IMR-90 (cell line): ENCODE measurements around the gene ETFA. TPM values are rescaled to one million over a fixed set of nuclear protein-coding genes. Genes with fewer than 3 reads are reported as not detected.

Experiments
- ATAC-seq: fragments of 200-7000 bp; cut with Tn5 transposase; 2 replicates; pipeline ENCODE4 v1.9.1; 2020; ENCODE audit warnings: low read depth, mild to moderate bottlenecking, moderate library complexity
- BruUV-seq: library from RNA; stranded (reverse); fragments of 400-500 nt; replicated peaks from 2 replicates; lab custom pipeline; 2021; lab: Mats Ljungman, UMichigan
- CTCF ChIA-PET: fragments of 300-600 bp; formaldehyde crosslinking; extraction: SDS; loops from one replicate; lab custom pipeline; 2021; ENCODE audit warnings: antibody characterized with exemption; lab: Yijun Ruan, JAX
- POLR2A ChIA-PET: fragments of 300-600 bp; sonication (Branson Sonifier 250); formaldehyde crosslinking; loops from one replicate; lab custom pipeline; 2022; ENCODE audit warnings: antibody characterized with exemption; ENCODE audit not compliant: unreplicated experiment; lab: Charles Lee
- DNase-seq: peaks from one replicate; pipeline ENCODE4 v3.0.0; 2013
- H2AFZ ChIP-seq: replicated peaks from 2 replicates; pipeline ENCODE3; 2013; ENCODE audit warnings: low read length, mild to moderate bottlenecking; ENCODE audit not compliant: poor library complexity
- H2AK5ac ChIP-seq: 2 replicates; pipeline ENCODE4 v1.6.1; 2013; ENCODE audit warnings: low read depth, low read length, inconsistent platforms
- H2AK9ac ChIP-seq: replicated peaks from 2 replicates; pipeline ENCODE3; 2013; ENCODE audit warnings: mild to moderate bottlenecking, low read depth, low read length, moderate library complexity; ENCODE audit not compliant: poor library complexity
- H2BK120ac ChIP-seq: 2 replicates; pipeline ENCODE4 v1.6.1; 2013; ENCODE audit warnings: low read depth, low read length, inconsistent platforms
- H2BK15ac ChIP-seq: 3 replicates; pipeline ENCODE4 v1.6.1; 2013; ENCODE audit warnings: low read depth, low read length, inconsistent platforms
- H2BK20ac ChIP-seq: 2 replicates; pipeline ENCODE4 v1.6.1; 2013; ENCODE audit warnings: low read depth, mild to moderate bottlenecking, inconsistent platforms, low read length, moderate library complexity
- H2BK5ac ChIP-seq: 2 replicates; pipeline ENCODE4 v1.6.1; 2013; ENCODE audit warnings: mild to moderate bottlenecking, low read depth, low read length, inconsistent platforms; ENCODE audit not compliant: poor library complexity, severe bottlenecking
- H3K14ac ChIP-seq: replicated peaks from 2 replicates; pipeline ENCODE4 v1.6.1; 2013; ENCODE audit warnings: low read depth, low read length, inconsistent platforms
- H3K18ac ChIP-seq: 2 replicates; pipeline ENCODE4 v1.6.1; 2013; ENCODE audit warnings: low read depth, low read length, control low read depth
- H3K23ac ChIP-seq: 2 replicates; pipeline ENCODE4 v1.6.1; 2013; ENCODE audit warnings: low read depth, low read length, inconsistent platforms
- H3K27ac ChIP-seq: 2 replicates; pipeline ENCODE4 v1.5.1; 2013; ENCODE audit warnings: mild to moderate bottlenecking, control low read depth, low read length; ENCODE audit not compliant: insufficient read depth
- H3K27me3 ChIP-seq: 2 replicates; pipeline ENCODE4 v1.6.1; 2013; ENCODE audit warnings: low read length; ENCODE audit not compliant: control insufficient read depth, insufficient read depth
- H3K36me3 ChIP-seq: 2 replicates; pipeline ENCODE4 v1.6.1; 2013; ENCODE audit warnings: low read length, mixed read lengths; ENCODE audit not compliant: control insufficient read depth, insufficient read depth
- H3K4ac ChIP-seq: 2 replicates; pipeline ENCODE4 v1.6.1; 2013; ENCODE audit warnings: low read depth, low read length, inconsistent platforms
- H3K4me1 ChIP-seq: 2 replicates; pipeline ENCODE4 v1.6.1; 2013; ENCODE audit warnings: low read length, mixed read lengths; ENCODE audit not compliant: control insufficient read depth, insufficient read depth
- H3K4me2 ChIP-seq: 2 replicates; pipeline ENCODE4 v1.6.1; 2013; ENCODE audit warnings: low read depth, mild to moderate bottlenecking, control low read depth, low read length, moderate library complexity
- H3K4me3 ChIP-seq: 2 replicates; pipeline ENCODE4 v1.5.1; 2013; ENCODE audit warnings: low read depth, mild to moderate bottlenecking, control low read depth, low read length, moderate library complexity; ENCODE audit not compliant: insufficient read depth
- H3K56ac ChIP-seq: 2 replicates; pipeline ENCODE4 v1.6.1; 2013; ENCODE audit warnings: low read length, inconsistent platforms; ENCODE audit not compliant: insufficient read depth; ENCODE audit errors: extremely low read depth
- H3K79me1 ChIP-seq, 2 experiments: 2 replicates each; pipeline ENCODE4 v1.6.1; 2013; ENCODE audit warnings: low read length in 2 of 2, inconsistent platforms in 1 of 2, low read depth in 1 of 2
- H3K9ac ChIP-seq: 2 replicates; pipeline ENCODE4 v1.6.1; 2013; ENCODE audit warnings: low read depth, low read length, control low read depth
- H3K9me1 ChIP-seq: 2 replicates; pipeline ENCODE4 v1.6.1; 2013; ENCODE audit warnings: low read length, inconsistent platforms; ENCODE audit not compliant: insufficient read depth
- H3K9me3 ChIP-seq: 2 replicates; pipeline ENCODE4 v1.6.1; 2013; ENCODE audit warnings: low read length; ENCODE audit not compliant: control insufficient read depth, insufficient read depth
- H4K20me1 ChIP-seq: 2 replicates; pipeline ENCODE4 v1.6.1; 2013; ENCODE audit warnings: low read length, inconsistent platforms; ENCODE audit not compliant: insufficient read depth
- H4K5ac ChIP-seq: 2 replicates; pipeline ENCODE4 v1.6.1; 2013; ENCODE audit warnings: mild to moderate bottlenecking, low read depth, low read length, control low read depth
- H4K8ac ChIP-seq, 2 experiments: 2 replicates each; pipeline ENCODE4 v1.6.1; 2013; ENCODE audit warnings: low read depth in 2 of 2, low read length in 2 of 2, control low read depth in 1 of 2, inconsistent platforms in 1 of 2
- H4K91ac ChIP-seq: 2 replicates; pipeline ENCODE4 v1.6.1; 2013; ENCODE audit warnings: low read depth, low read length, inconsistent platforms; ENCODE audit not compliant: insufficient read depth
- CEBPB ChIP-seq: IDR thresholded peaks from 2 replicates; pipeline ENCODE4 v1.6.1; 2012; ENCODE audit warnings: low read depth, low read length, improper control_type of control experiment
- MAZ ChIP-seq: IDR thresholded peaks from 2 replicates; pipeline ENCODE4 v1.6.1; 2012; ENCODE audit warnings: low read depth, mild to moderate bottlenecking, low read length, improper control_type of control experiment, moderate library complexity, borderline replicate concordance
- NFE2L2 ChIP-seq: fragments of 150-350 bp; IDR thresholded peaks from 2 replicates; pipeline ENCODE4 v1.6.1; 2016; ENCODE audit warnings: low read depth, mild to moderate bottlenecking, low read length
- POLR2A ChIP-seq: IDR thresholded peaks from 2 replicates; pipeline ENCODE4 v1.6.1; 2012; ENCODE audit warnings: mild to moderate bottlenecking, low read depth, low read length
- RAD21 ChIP-seq: IDR thresholded peaks from 2 replicates; pipeline ENCODE4 v1.6.1; 2012; ENCODE audit warnings: low read length, improper control_type of control experiment
- RCOR1 ChIP-seq: IDR thresholded peaks from 2 replicates; pipeline ENCODE4 v1.6.1; 2012; ENCODE audit warnings: mild to moderate bottlenecking, low read length, improper control_type of control experiment; ENCODE audit not compliant: insufficient replicate concordance
- WGBS, 2 experiments: methylation state at CpG; one replicate each; pipeline versions ENCODE4 v1.1.5 to v1.1.7; 2013; ENCODE audit warnings: missing lambda C conversion rate in 2 of 2; ENCODE audit not compliant: insufficient read length in 1 of 2; ENCODE audit errors: extremely low coverage in 2 of 2; 5-methylcytosine and 5-hydroxymethylcytosine counted together
- dilution Hi-C: fragments of 300-500 bp; cut with HindIII; formaldehyde crosslinking; loops from one replicate; pipeline ENCODE4 v1.14.3; 2018; ENCODE audit warnings: low sequenced_read_pairs; ENCODE audit not compliant: unreplicated experiment
- in situ Hi-C: fragments of 300-500 bp; cut with MboI; formaldehyde crosslinking; loops from 3 replicates; pipeline ENCODE4 v1.14.3; 2019; ENCODE audit warnings: low sequenced_read_pairs, inconsistent platforms, mixed read lengths
- intact Hi-C: fragments of 100-400 bp; cut with micrococcal nuclease; formaldehyde crosslinking; loops from 2 replicates; pipeline ENCODE4 v1.10.0; 2022
- polyA plus RNA-seq, 3 experiments: library from polyadenylated mRNA; depleted of rRNA; stranded (reverse); fragments of >200 nt; gene quantifications; 2 replicates each; pipeline ENCODE4 v1.2.3, GENCODE V29; 2012; ENCODE audit warnings: low replicate concordance in 1 of 3
- total RNA-seq: library from RNA; depleted of rRNA; stranded (reverse); fragments of >200 nt; gene quantifications from 2 replicates; pipeline ENCODE4 v1.2.3, GENCODE V29; 2012
- TF ChIP-seq, protein P1 (sequence below): conservative IDR thresholded peaks from 2 replicates; pipeline ENCODE4 v1.5.1; 2012; ENCODE audit warnings: mild to moderate bottlenecking, low read depth, low read length, improper control_type of control experiment

ETFA gene
- total and polyA plus RNA-seq, 2 of the 4 experiments (the other 2 are of a cell fraction) = 115 to 172 TPM

DNA sequence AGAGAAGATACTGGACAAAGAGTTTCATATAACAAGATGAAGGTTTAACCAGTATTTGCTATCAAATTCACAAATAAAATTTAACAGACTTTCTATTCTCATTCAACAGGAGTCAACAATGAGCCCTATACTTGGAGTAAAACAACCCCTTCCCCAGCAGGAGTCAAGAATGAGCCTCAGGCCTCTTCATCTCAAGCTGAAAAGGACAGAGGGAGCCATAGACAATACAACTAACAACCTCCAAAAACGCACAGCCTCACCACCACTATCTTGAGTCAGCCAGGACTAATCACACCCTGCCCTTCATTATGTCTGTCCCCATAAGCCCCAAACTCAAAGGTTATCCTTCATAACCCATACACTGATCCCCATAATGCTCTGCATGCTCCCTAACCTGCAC is 36.4 kb downstream of the ETFA start:
- intact Hi-C loops = no loop called here
- H2AK9ac ChIP-seq = no peak overlapping the region
- no peaks in the 10 kb centered on the region for H3K4me1 ChIP-seq
- peaks cover 7% of the 10 kb centered on the region for H3K9me1 ChIP-seq
- POLR2A ChIA-PET = no interaction called here
- no peak overlapping the region for H3K4ac ChIP-seq
- ATAC-seq = no peak
- BruUV-seq = no TSS peak
- H3K14ac ChIP-seq = no peak overlapping the region
- CTCF ChIA-PET = no interaction called here
- no peak overlapping the region for H3K27ac ChIP-seq
- H2AFZ ChIP-seq = no peak overlapping the region
- no peak overlapping the region for H2AK5ac ChIP-seq
- no peak overlapping the region for H4K5ac ChIP-seq
- WGBS, 2 experiments = 80% methylated on average over 1 of the region's 1 CpG; no CpG with 5 or more reads in 1 of the 2 experiments
- no peak overlapping the region for H3K18ac ChIP-seq
- H3K23ac ChIP-seq = no peak overlapping the region
- H3K4me2 ChIP-seq = no peak overlapping the region
- peaks cover 14% of the 10 kb centered on the region for H3K36me3 ChIP-seq
- no peaks in the 10 kb centered on the region for H4K20me1 ChIP-seq
- no peak overlapping the region for H3K56ac ChIP-seq
- dilution Hi-C loops = no loop called here
- no peak overlapping the region for H4K8ac ChIP-seq
- no peak overlapping the region for H2BK15ac ChIP-seq
- H3K27me3 ChIP-seq = no peaks in the 10 kb centered on the region
- no peak for DNase-seq
- no peak overlapping the region for H3K4me3 ChIP-seq
- H2BK5ac ChIP-seq = no peak overlapping the region
- H3K9ac ChIP-seq = no peak overlapping the region
- no peak overlapping the region for H2BK120ac ChIP-seq
- no peak for TF ChIP-seq NFE2L2
- no peak for TF ChIP-seq CEBPB
- no peak for TF ChIP-seq RCOR1
- no peak for TF ChIP-seq MAZ
- TF ChIP-seq RAD21 = no peak
- TF ChIP-seq, protein P1, sequence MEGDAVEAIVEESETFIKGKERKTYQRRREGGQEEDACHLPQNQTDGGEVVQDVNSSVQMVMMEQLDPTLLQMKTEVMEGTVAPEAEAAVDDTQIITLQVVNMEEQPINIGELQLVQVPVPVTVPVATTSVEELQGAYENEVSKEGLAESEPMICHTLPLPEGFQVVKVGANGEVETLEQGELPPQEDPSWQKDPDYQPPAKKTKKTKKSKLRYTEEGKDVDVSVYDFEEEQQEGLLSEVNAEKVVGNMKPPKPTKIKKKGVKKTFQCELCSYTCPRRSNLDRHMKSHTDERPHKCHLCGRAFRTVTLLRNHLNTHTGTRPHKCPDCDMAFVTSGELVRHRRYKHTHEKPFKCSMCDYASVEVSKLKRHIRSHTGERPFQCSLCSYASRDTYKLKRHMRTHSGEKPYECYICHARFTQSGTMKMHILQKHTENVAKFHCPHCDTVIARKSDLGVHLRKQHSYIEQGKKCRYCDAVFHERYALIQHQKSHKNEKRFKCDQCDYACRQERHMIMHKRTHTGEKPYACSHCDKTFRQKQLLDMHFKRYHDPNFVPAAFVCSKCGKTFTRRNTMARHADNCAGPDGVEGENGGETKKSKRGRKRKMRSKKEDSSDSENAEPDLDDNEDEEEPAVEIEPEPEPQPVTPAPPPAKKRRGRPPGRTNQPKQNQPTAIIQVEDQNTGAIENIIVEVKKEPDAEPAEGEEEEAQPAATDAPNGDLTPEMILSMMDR = no peak
- no peak for TF ChIP-seq POLR2A
- in situ Hi-C loops = no loop called here
- peaks cover 3 to 8% of the 10 kb centered on the region in 2 experiments; a peak in 2 of 4 replicates for H3K79me1 ChIP-seq
- H3K9me3 ChIP-seq = no peaks in the 10 kb centered on the region
- H2BK20ac ChIP-seq = no peak overlapping the region
- no peak overlapping the region for H4K91ac ChIP-seq
